ENCODE measurements around the gene NMD3. TPM values are rescaled to one million over a fixed set of nuclear protein-coding genes. Genes with fewer than 3 reads are reported as not detected.
A peak's percentile ranks its signal among the peaks of the same experiment; 100 is the strongest.
"Not testable (repeated sequence)": the region's sequence is repeated elsewhere in the genome, so short reads cannot be mapped to it uniquely, and the experiment has no call there.

Gene NMD3
- total RNA-seq, 1 experiment from 2014 or later = 51.1 TPM

DNA sequence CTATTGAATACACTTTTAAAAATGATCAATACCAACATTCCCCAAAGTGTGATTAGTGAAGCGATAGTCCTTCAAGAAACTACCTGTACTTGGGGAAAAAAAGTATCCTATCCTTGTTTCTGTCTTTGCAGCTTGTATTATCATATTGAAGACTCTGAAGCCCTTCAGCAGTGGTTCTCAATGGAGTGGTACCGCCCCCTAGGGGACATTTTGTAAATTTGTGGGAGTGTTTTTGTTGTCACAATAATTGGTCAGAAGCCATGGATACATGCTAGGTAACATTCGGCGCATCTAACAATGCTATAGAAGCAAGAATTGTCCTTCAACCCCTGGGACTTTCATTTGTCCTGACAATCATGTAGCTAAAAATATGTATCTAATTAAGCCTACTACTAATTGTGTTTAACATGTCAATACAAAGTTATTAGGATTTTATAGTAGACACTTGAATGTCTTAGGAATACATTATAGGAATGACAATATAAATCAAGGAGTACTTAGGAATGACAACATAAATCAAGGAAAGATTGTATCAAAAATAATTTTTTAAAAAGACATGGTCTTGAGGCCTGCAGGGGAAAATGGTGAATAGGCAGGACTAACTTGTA lies 53.7 kb downstream of the NMD3 start:
- intact Hi-C loops (cut with micrococcal nuclease; ENCODE audit: unreplicated experiment) = loop anchor here (2.0 to 10.0 kb wide), 5 partner anchors 150 to 587 kb away; no protein-coding TSS in a partner anchor
- H3K4me3 ChIP-seq (ENCODE audit: low read depth, low read length, poor library complexity, severe bottlenecking) = no peak overlapping the region
- H3K4me1 ChIP-seq (ENCODE audit: insufficient read depth, low read length, poor library complexity, severe bottlenecking) = no peaks in the 10 kb centered on the region
- ChIA-PET POLR2A (ENCODE audit: low non-redundant PET) (no interaction called here), CTCF (interaction anchor here (0.5 to 0.7 kb wide), 5 partner anchors 151 to 727 kb away, joined by 3 read pairs; no protein-coding TSS in a partner anchor)
- H3K36me3 ChIP-seq (ENCODE audit: insufficient read depth, low read length, poor library complexity, severe bottlenecking) = no peaks in the 10 kb centered on the region
- no peak for TF ChIP-seq EZH2 (IDR thresholded peaks at IDR 0.05; ENCODE audit: borderline replicate concordance, low read depth, low read length, poor library complexity, severe bottlenecking)
- TF ChIP-seq, protein P1, sequence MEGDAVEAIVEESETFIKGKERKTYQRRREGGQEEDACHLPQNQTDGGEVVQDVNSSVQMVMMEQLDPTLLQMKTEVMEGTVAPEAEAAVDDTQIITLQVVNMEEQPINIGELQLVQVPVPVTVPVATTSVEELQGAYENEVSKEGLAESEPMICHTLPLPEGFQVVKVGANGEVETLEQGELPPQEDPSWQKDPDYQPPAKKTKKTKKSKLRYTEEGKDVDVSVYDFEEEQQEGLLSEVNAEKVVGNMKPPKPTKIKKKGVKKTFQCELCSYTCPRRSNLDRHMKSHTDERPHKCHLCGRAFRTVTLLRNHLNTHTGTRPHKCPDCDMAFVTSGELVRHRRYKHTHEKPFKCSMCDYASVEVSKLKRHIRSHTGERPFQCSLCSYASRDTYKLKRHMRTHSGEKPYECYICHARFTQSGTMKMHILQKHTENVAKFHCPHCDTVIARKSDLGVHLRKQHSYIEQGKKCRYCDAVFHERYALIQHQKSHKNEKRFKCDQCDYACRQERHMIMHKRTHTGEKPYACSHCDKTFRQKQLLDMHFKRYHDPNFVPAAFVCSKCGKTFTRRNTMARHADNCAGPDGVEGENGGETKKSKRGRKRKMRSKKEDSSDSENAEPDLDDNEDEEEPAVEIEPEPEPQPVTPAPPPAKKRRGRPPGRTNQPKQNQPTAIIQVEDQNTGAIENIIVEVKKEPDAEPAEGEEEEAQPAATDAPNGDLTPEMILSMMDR (conservative IDR thresholded peaks at IDR 0.05; ENCODE audit: low read depth, low read length) = peak; percentile 85
- H3K9me3 ChIP-seq (ENCODE audit: low read depth, low read length, poor library complexity, severe bottlenecking) = peaks cover 5% of the 10 kb centered on the region
- DNase-seq (ENCODE audit: low spot score) = peak; percentile 82
- no peak overlapping the region for H3K27ac ChIP-seq (ENCODE audit: low read depth, low read length, poor library complexity, severe bottlenecking)
- no peaks in the 10 kb centered on the region for H3K27me3 ChIP-seq (replicated peaks; ENCODE audit: insufficient read depth, low read depth, low read length, poor library complexity)
- no TSS peak for BruUV-seq (replicated peaks)

DNA sequence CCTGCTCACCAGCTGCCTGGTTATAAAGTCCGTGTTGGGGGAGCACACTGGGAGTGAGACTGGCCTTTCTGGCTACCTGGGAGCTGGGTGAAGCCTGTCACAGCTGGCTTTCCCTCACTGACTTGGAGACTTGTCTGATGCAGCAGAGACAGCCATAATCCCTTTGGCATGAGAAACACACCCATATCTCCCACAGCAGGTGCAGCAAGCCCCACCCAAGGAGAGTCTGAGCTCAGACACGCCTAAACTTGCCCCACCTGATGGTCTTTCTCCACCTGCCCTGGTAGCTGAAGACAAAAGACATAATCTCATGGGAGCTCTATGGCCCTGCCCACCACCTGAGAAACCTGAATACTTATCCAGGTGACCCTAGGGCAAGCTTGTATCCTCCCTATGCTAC lies 54.8 kb downstream of the NMD3 start:
- H3K27me3 ChIP-seq (replicated peaks; ENCODE audit: insufficient read depth, low read depth, low read length, poor library complexity) = no peaks in the 10 kb centered on the region
- intact Hi-C loops (cut with micrococcal nuclease; ENCODE audit: unreplicated experiment) = loop anchor here (2.0 to 10.0 kb wide), 2 partner anchors 149 to 331 kb away; no protein-coding TSS in a partner anchor

DNA sequence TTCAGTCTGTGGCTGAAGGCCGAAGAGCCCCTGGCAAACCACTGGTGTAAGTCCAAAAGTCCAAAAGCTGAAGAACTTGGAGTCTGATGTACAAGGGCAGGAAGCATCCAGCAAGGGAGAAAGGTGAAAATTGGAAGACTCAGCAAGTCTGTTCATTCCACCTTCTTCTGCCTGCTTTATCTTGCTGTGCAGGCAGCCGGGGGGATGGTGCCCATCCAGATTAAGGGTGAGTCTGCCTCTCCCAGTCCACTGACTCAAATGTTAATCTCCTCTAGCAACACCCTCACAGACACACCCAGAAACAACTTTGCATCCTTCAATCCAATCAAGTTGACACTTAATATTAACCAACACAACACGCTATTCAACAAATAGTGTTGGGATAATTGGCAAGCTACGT lies 61.3 kb downstream of the NMD3 start:
- H3K27ac ChIP-seq (ENCODE audit: low read depth, low read length, poor library complexity, severe bottlenecking); POLR2A ChIA-PET (ENCODE audit: low non-redundant PET); CTCF ChIA-PET; DNase-seq (ENCODE audit: low spot score); H3K36me3 ChIP-seq (ENCODE audit: insufficient read depth, low read length, poor library complexity, severe bottlenecking); BruUV-seq (replicated peaks); H3K27me3 ChIP-seq (replicated peaks; ENCODE audit: insufficient read depth, low read depth, low read length, poor library complexity); H3K9me3 ChIP-seq (ENCODE audit: low read depth, low read length, poor library complexity, severe bottlenecking); H3K4me3 ChIP-seq (ENCODE audit: low read depth, low read length, poor library complexity, severe bottlenecking); H3K4me1 ChIP-seq (ENCODE audit: insufficient read depth, low read length, poor library complexity, severe bottlenecking); intact Hi-C loops (cut with micrococcal nuclease; ENCODE audit: unreplicated experiment): not testable (repeated sequence)

More for the DNA sequence above, 54.8 kb downstream of the NMD3 start:
- CTCF ChIA-PET = no interaction called here
- no peak for DNase-seq (ENCODE audit: low spot score)
- POLR2A ChIA-PET (ENCODE audit: low non-redundant PET) = no interaction called here
- no peaks in the 10 kb centered on the region for H3K36me3 ChIP-seq (ENCODE audit: insufficient read depth, low read length, poor library complexity, severe bottlenecking)
- no peaks in the 10 kb centered on the region for H3K4me1 ChIP-seq (ENCODE audit: insufficient read depth, low read length, poor library complexity, severe bottlenecking)
- TF ChIP-seq, protein P1 (conservative IDR thresholded peaks at IDR 0.05; ENCODE audit: low read depth, low read length) = no peak
- no peak for TF ChIP-seq EZH2 (IDR thresholded peaks at IDR 0.05; ENCODE audit: borderline replicate concordance, low read depth, low read length, poor library complexity, severe bottlenecking)
- H3K4me3 ChIP-seq (ENCODE audit: low read depth, low read length, poor library complexity, severe bottlenecking) = no peak overlapping the region
- no TSS peak for BruUV-seq (replicated peaks)
- no peak overlapping the region for H3K27ac ChIP-seq (ENCODE audit: low read depth, low read length, poor library complexity, severe bottlenecking)
- H3K9me3 ChIP-seq (ENCODE audit: low read depth, low read length, poor library complexity, severe bottlenecking) = peaks cover 5% of the 10 kb centered on the region

DNA sequence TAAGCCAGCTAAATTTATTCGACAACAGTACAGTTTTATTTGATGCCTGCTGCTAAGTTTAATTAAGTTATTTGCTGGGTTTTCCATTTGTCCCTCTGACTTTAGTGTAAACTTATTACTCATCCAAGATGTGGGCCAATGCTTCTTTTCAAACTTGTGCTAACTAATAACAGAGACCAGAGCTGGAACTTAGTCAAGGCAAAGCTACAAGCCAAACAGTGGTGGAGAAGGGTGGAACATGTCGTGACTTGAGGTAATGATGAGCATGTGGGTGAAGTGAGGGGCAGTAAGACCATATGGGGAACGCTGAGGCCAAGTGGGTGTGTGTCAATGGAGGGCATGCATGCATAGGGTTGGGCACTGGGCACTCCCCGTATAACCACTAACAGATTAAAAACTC lies 63.9 kb downstream of the NMD3 start:
- Histone ChIP-seq H3K9me3 (ENCODE audit: low read depth, low read length, poor library complexity, severe bottlenecking) (no peaks in the 10 kb centered on the region), H3K27ac (ENCODE audit: low read depth, low read length, poor library complexity, severe bottlenecking) (no peak overlapping the region), H3K4me1 (ENCODE audit: insufficient read depth, low read length, poor library complexity, severe bottlenecking) (no peaks in the 10 kb centered on the region), H3K27me3 (replicated peaks; ENCODE audit: insufficient read depth, low read depth, low read length, poor library complexity) (no peaks in the 10 kb centered on the region), H3K4me3 (ENCODE audit: low read depth, low read length, poor library complexity, severe bottlenecking) (no peak overlapping the region), H3K36me3 (ENCODE audit: insufficient read depth, low read length, poor library complexity, severe bottlenecking) (no peaks in the 10 kb centered on the region)
- no peak for DNase-seq (ENCODE audit: low spot score)
- ChIA-PET POLR2A (ENCODE audit: low non-redundant PET) (no interaction called here), CTCF (no interaction called here)
- no TSS peak for BruUV-seq (replicated peaks)
- intact Hi-C loops (cut with micrococcal nuclease; ENCODE audit: unreplicated experiment) = no loop called here
- TF ChIP-seq, protein P1 (conservative IDR thresholded peaks at IDR 0.05; ENCODE audit: low read depth, low read length) = no peak
- no peak for TF ChIP-seq EZH2 (IDR thresholded peaks at IDR 0.05; ENCODE audit: borderline replicate concordance, low read depth, low read length, poor library complexity, severe bottlenecking)

Data from A673 (cell line).